ENCODE data around the gene CRYZ. TPM values are rescaled to one million over a fixed set of nuclear protein-coding genes. Genes with fewer than 3 reads are reported as not detected.

CRYZ gene
- polyA plus RNA-seq, 1 donor (not counting 4 experiments of a cell fraction or from before 2014, with no cell fraction given) = 213 TPM

DNA sequence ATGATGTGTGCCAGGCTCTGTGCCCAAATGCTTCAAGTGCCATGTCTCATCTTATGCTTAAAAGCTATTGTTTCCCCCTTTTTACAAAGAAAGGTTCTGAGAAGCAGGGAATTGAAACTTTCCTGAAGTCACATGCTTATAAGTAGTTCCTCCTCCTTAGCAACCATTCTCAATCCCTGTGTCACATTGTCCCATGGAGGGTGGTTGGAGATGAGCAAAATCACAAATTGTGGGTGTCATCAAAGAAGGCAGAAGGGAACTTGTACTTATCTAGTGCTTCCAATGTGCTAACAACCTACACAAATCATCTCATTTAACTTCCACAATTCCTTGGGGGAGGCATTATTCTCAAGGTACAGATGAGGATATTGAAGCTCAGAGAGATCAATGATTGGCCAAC, 49.2 kb downstream of the CRYZ start:
- no peak for TF ChIP-seq EZH2 (IDR thresholded peaks at IDR 0.05; ENCODE audit: low read length)
- TF ChIP-seq, protein P1, sequence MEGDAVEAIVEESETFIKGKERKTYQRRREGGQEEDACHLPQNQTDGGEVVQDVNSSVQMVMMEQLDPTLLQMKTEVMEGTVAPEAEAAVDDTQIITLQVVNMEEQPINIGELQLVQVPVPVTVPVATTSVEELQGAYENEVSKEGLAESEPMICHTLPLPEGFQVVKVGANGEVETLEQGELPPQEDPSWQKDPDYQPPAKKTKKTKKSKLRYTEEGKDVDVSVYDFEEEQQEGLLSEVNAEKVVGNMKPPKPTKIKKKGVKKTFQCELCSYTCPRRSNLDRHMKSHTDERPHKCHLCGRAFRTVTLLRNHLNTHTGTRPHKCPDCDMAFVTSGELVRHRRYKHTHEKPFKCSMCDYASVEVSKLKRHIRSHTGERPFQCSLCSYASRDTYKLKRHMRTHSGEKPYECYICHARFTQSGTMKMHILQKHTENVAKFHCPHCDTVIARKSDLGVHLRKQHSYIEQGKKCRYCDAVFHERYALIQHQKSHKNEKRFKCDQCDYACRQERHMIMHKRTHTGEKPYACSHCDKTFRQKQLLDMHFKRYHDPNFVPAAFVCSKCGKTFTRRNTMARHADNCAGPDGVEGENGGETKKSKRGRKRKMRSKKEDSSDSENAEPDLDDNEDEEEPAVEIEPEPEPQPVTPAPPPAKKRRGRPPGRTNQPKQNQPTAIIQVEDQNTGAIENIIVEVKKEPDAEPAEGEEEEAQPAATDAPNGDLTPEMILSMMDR (optimal IDR thresholded peaks at IDR 0.05 in 1 of 3, IDR thresholded peaks at IDR 0.05 in 1 of 3, conservative IDR thresholded peaks at IDR 0.05 in 1 of 3; ENCODE audit: extremely low read depth in 1 of 3, insufficient read depth in 2 of 3, low read length in 3 of 3) = no peak
- H3K4me1 ChIP-seq (ENCODE audit: control insufficient read depth, extremely low read depth, insufficient read depth, low read length) = no peaks in the 10 kb centered on the region

DNA sequence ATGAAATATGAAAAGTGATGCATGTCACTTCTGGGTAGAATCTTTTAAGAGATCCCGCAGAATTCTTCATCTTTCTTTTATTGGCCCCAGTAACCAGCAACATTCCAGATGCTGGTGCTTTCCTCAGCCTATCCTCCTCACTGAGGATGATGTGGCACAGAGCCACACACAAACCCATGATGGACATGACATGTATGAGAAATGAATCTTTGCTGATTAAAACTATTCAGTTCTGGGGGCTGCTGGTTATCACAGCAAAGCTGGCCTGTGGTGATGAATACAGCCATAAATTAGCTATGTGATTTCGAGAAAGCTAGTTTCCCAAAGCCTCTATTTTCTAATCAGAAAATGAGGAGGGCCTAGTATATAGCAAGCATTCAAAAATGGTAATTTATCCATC, 51.0 kb downstream of the CRYZ start:
- TF ChIP-seq EZH2 (IDR thresholded peaks at IDR 0.05; ENCODE audit: low read length) = no peak
- TF ChIP-seq, protein P1 (optimal IDR thresholded peaks at IDR 0.05 in 1 of 3, IDR thresholded peaks at IDR 0.05 in 1 of 3, conservative IDR thresholded peaks at IDR 0.05 in 1 of 3; ENCODE audit: extremely low read depth in 1 of 3, insufficient read depth in 2 of 3, low read length in 3 of 3) = no peak
- Histone ChIP-seq H3K9me3 (ENCODE audit: control insufficient read depth, low read depth, low read length) (no peaks in the 10 kb centered on the region), H3K27ac (ENCODE audit: control insufficient read depth, insufficient read depth, low read length) (no peak overlapping the region), H3K4me1 (ENCODE audit: control insufficient read depth, extremely low read depth, insufficient read depth, low read length) (no peaks in the 10 kb centered on the region), H4K20me1 (ENCODE audit: control insufficient read depth, extremely low read depth, insufficient read depth, low read length) (no peaks in the 10 kb centered on the region), H3K79me2 (ENCODE audit: control insufficient read depth, insufficient read depth, low read length) (no peaks in the 10 kb centered on the region), H3K4me3 (ENCODE audit: control insufficient read depth in 2 of 3, extremely low read depth in 1 of 3, insufficient read depth in 2 of 3, low read depth in 1 of 3, low read length in 3 of 3) (no peak overlapping the region), H3K36me3 (ENCODE audit: control insufficient read depth in 2 of 2, extremely low read depth in 1 of 2, insufficient read depth in 2 of 2, low read length in 2 of 2) (no peaks in the 10 kb centered on the region), H3K27me3 (ENCODE audit: control insufficient read depth, extremely low read depth, insufficient read depth, low read length) (no peaks in the 10 kb centered on the region), H3K9ac (ENCODE audit: control insufficient read depth, extremely low read depth, insufficient read depth, low read length) (no peak overlapping the region), H3K4me2 (ENCODE audit: control insufficient read depth, extremely low read depth, insufficient read depth, low read depth, low read length) (no peak overlapping the region), H3K9me1 (ENCODE audit: control insufficient read depth, extremely low read depth, insufficient read depth, low read length) (no peaks in the 10 kb centered on the region), H2AFZ (ENCODE audit: control insufficient read depth, low read length) (no peak overlapping the region)
- DNase-seq (ENCODE audit: low read depth, low spot score) (no peak), FAIRE-seq (no peak)
- dilution Hi-C loops (cut with MboI; ENCODE audit: extremely low pct_ligation_motif_present, low sequenced_read_pairs) = no loop called here

More for the DNA sequence above, 49.2 kb downstream of the CRYZ start:
- Histone ChIP-seq H3K36me3 (ENCODE audit: control insufficient read depth in 2 of 2, extremely low read depth in 1 of 2, insufficient read depth in 2 of 2, low read length in 2 of 2) (no peaks in the 10 kb centered on the region), H3K9me1 (ENCODE audit: control insufficient read depth, extremely low read depth, insufficient read depth, low read length) (no peaks in the 10 kb centered on the region), H4K20me1 (ENCODE audit: control insufficient read depth, extremely low read depth, insufficient read depth, low read length) (no peaks in the 10 kb centered on the region), H3K79me2 (ENCODE audit: control insufficient read depth, insufficient read depth, low read length) (no peaks in the 10 kb centered on the region), H3K9ac (ENCODE audit: control insufficient read depth, extremely low read depth, insufficient read depth, low read length) (no peak overlapping the region), H3K4me3 (ENCODE audit: control insufficient read depth in 2 of 3, extremely low read depth in 1 of 3, insufficient read depth in 2 of 3, low read depth in 1 of 3, low read length in 3 of 3) (no peak overlapping the region), H3K27ac (ENCODE audit: control insufficient read depth, insufficient read depth, low read length) (no peak overlapping the region), H3K27me3 (ENCODE audit: control insufficient read depth, extremely low read depth, insufficient read depth, low read length) (no peaks in the 10 kb centered on the region), H3K4me2 (ENCODE audit: control insufficient read depth, extremely low read depth, insufficient read depth, low read depth, low read length) (no peak overlapping the region), H3K9me3 (ENCODE audit: control insufficient read depth, low read depth, low read length) (no peaks in the 10 kb centered on the region), H2AFZ (ENCODE audit: control insufficient read depth, low read length) (no peak overlapping the region)
- no peak for FAIRE-seq
- dilution Hi-C loops (cut with MboI; ENCODE audit: extremely low pct_ligation_motif_present, low sequenced_read_pairs) = no loop called here
- DNase-seq (ENCODE audit: low read depth, low spot score) = no peak

Data from keratinocyte (primary cell).